HCT116 (cell line): ENCODE results near the gene RMI2. TPM values are rescaled to one million over a fixed set of nuclear protein-coding genes. Genes with fewer than 3 reads are reported as not detected.

ENCODE experiments used
- ATAC-seq: fragments of 200-7000 bp; cut with Tn5 transposase; 2 replicates; pipeline ENCODE4 v1.9.1; 2020; ENCODE audit warnings: mild to moderate bottlenecking, moderate library complexity
- BruUV-seq: library from RNA; stranded (reverse); fragments of 400-500 nt; replicated peaks from 2 replicates; lab custom pipeline; 2021; lab: Mats Ljungman, UMichigan
- CTCF ChIA-PET: fragments of 300-600 bp; sonication (Branson Sonifier 250); formaldehyde crosslinking; loops from one replicate; lab custom pipeline; 2021; ENCODE audit warnings: antibody characterized with exemption; lab: Charles Lee
- POLR2A ChIA-PET: fragments of 300-600, 350-600 bp; sonication (Branson Sonifier 250); formaldehyde crosslinking; loops from one replicate; lab custom pipeline; 2021; ENCODE audit warnings: antibody characterized with exemption; lab: Charles Lee
- RAD21 ChIA-PET, 2 experiments: fragments of 300-600 bp; sonication (Branson Sonifier 250); formaldehyde crosslinking; loops; one replicate each; lab custom pipeline; 2023; ENCODE audit warnings: low total read pairs in 2 of 2; ENCODE audit not compliant: uncharacterized antibody in 2 of 2, unreplicated experiment in 2 of 2, low non-redundant PET in 1 of 2; lab: Charles Lee
- DNase-seq: peaks from one replicate; pipeline ENCODE4 v3.0.0-alpha.2; 2010; ENCODE audit warnings: low read depth, low spot score
- H2AFZ ChIP-seq: fragments of 200-600 bp; shearing (Covaris generic), sonication (generic); 2 replicates; pipeline ENCODE4 v1.6.1; 2017; ENCODE audit warnings: low read depth, mixed run types, mixed read lengths, antibody characterized with exemption, low read length; ENCODE audit not compliant: poor library complexity, severe bottlenecking
- H3K27ac ChIP-seq: 2 replicates; pipeline ENCODE4 v1.5.1; 2012; ENCODE audit warnings: low read depth, low read length
- H3K27me3 ChIP-seq: fragments of 200-600 bp; sonication (generic); 2 replicates; pipeline ENCODE4 v1.6.1; 2016; ENCODE audit warnings: mixed run types, low read length, mixed read lengths; ENCODE audit not compliant: insufficient read depth
- H3K36me3 ChIP-seq, 2 experiments: fragments of 200-500 bp in 1 of 2; fragments of 200-600 bp in 1 of 2; sonication (Bioruptor generic) in 1 of 2; sonication (generic) in 1 of 2; 2 replicates each; pipeline versions ENCODE4 v1.5.1 to v1.6.1; 2014 to 2016; ENCODE audit warnings: low read length in 2 of 2, inconsistent platforms in 1 of 2, mixed read lengths in 1 of 2, mixed run types in 1 of 2; ENCODE audit not compliant: insufficient read depth in 2 of 2, control insufficient read depth in 1 of 2
- H3K4me1 ChIP-seq, 2 experiments: fragments of 200-600 bp in 1 of 2; sonication (generic) in 1 of 2; 2 replicates each; pipeline versions ENCODE4 v1.5.1 to v1.6.1; 2012 to 2017; ENCODE audit warnings: low read length in 2 of 2, inconsistent platforms in 1 of 2, mild to moderate bottlenecking in 1 of 2, mixed read lengths in 1 of 2, mixed run types in 1 of 2, moderate library complexity in 1 of 2; ENCODE audit not compliant: insufficient read depth in 2 of 2, control insufficient read depth in 1 of 2
- H3K4me2 ChIP-seq: fragments of 200-600 bp; sonication (generic); 2 replicates; pipeline ENCODE4 v1.6.1; 2017; ENCODE audit warnings: mixed run types, low read length, mixed read lengths
- H3K4me3 ChIP-seq, 2 experiments: fragments of 200-600 bp in 1 of 2; sonication (generic) in 1 of 2; replicated peaks in 1 of 2; 2 replicates each; pipeline ENCODE4 v1.5.1; 2011 to 2016; ENCODE audit warnings: low read length in 2 of 2, control low read depth in 1 of 2, low read depth in 1 of 2, mild to moderate bottlenecking in 1 of 2, mixed read lengths in 1 of 2, mixed run types in 1 of 2
- H3K79me2 ChIP-seq: fragments of 200-600 bp; sonication (generic); 2 replicates; pipeline ENCODE4 v1.6.1; 2017; ENCODE audit warnings: mild to moderate bottlenecking, mixed run types, low read length, moderate library complexity, mixed read lengths; ENCODE audit not compliant: insufficient read depth
- H3K9ac ChIP-seq: fragments of 200-600 bp; sonication (generic); 2 replicates; pipeline ENCODE4 v1.6.1; 2016; ENCODE audit warnings: low read length, mixed read lengths
- H3K9me2 ChIP-seq: fragments of 200-600 bp; sonication (generic), shearing (Covaris generic); 2 replicates; pipeline ENCODE4 v1.6.1; 2017; ENCODE audit warnings: mixed run types, mild to moderate bottlenecking, moderate library complexity; ENCODE audit not compliant: insufficient read depth
- H3K9me3 ChIP-seq, 2 experiments: fragments of 200-500 bp in 1 of 2; fragments of 200-600 bp in 1 of 2; sonication (Bioruptor generic) in 1 of 2; sonication (generic) in 1 of 2; 2 replicates each; pipeline ENCODE4 v1.6.1; 2014 to 2017; ENCODE audit warnings: low read length in 2 of 2, mixed read lengths in 2 of 2, inconsistent platforms in 1 of 2, low read depth in 1 of 2, mild to moderate bottlenecking in 1 of 2, mixed run types in 1 of 2, moderate library complexity in 1 of 2; ENCODE audit not compliant: control insufficient read depth in 1 of 2, insufficient read depth in 1 of 2
- H4K20me1 ChIP-seq: fragments of 200-600 bp; sonication (generic), shearing (Covaris generic); 2 replicates; pipeline ENCODE4 v1.6.1; 2017; ENCODE audit warnings: mixed run types, mild to moderate bottlenecking, moderate library complexity; ENCODE audit not compliant: insufficient read depth
- ELF1 ChIP-seq: IDR thresholded peaks from 2 replicates; pipeline ENCODE4 v1.6.1; 2012; ENCODE audit warnings: low read depth, borderline replicate concordance
- EZH2 ChIP-seq: fragments of 200-600 bp; sonication (generic); IDR thresholded peaks from 2 replicates; pipeline ENCODE4 v1.6.1; 2017; ENCODE audit warnings: antibody characterized with exemption, mixed run types
- EZH2phosphoT487 ChIP-seq: fragments of 200-600 bp; IDR thresholded peaks from 2 replicates; pipeline ENCODE4 v1.6.1; 2018; ENCODE audit warnings: antibody characterized with exemption, borderline replicate concordance
- RAD21 ChIP-seq: IDR thresholded peaks from 2 replicates; pipeline ENCODE4 v1.6.1; 2012; ENCODE audit warnings: low read depth, mild to moderate bottlenecking
- SIN3A ChIP-seq: IDR thresholded peaks from 2 replicates; pipeline ENCODE4 v1.6.1; 2012; ENCODE audit warnings: low read depth
- SRF ChIP-seq: IDR thresholded peaks from 2 replicates; pipeline ENCODE4 v1.6.1; 2012; ENCODE audit warnings: low read depth
- TCF7L2 ChIP-seq: IDR thresholded peaks from 2 replicates; pipeline ENCODE4 v1.7.0; 2011; ENCODE audit warnings: borderline replicate concordance, inconsistent platforms; ENCODE audit not compliant: insufficient read depth, insufficient read length; ENCODE audit errors: extremely low read depth
- ZBTB33 ChIP-seq: IDR thresholded peaks from 2 replicates; pipeline ENCODE4 v1.6.1; 2011; ENCODE audit warnings: mild to moderate bottlenecking, low read length, moderate library complexity; ENCODE audit not compliant: insufficient replicate concordance; ENCODE audit errors: extremely low read depth
- intact Hi-C: fragments of 100-400 bp; cut with micrococcal nuclease; formaldehyde crosslinking; loops from 2 replicates; pipeline ENCODE4 v1.10.0; 2022
- total RNA-seq: library from RNA; stranded (reverse); gene quantifications from one replicate; pipeline ENCODE4 v1.2.1, GENCODE V29; 2021; ENCODE audit not compliant: unreplicated experiment
- TF ChIP-seq, protein P1 (sequence below), 3 experiments: fragments of 200-600 bp in 1 of 3; sonication (generic) in 1 of 3; IDR thresholded peaks in 2 of 3; conservative IDR thresholded peaks in 1 of 3; 2 replicates each; pipeline ENCODE4 v1.5.1; 2012 to 2017; ENCODE audit warnings: low read depth in 2 of 3, low read length in 2 of 3, antibody characterized with exemption in 1 of 3, borderline replicate concordance in 1 of 3, control low read depth in 1 of 3, mild to moderate bottlenecking in 1 of 3, mixed read lengths in 1 of 3, mixed run types in 1 of 3, moderate library complexity in 1 of 3; ENCODE audit not compliant: insufficient read depth in 1 of 3

RMI2 gene
- total RNA-seq, 1 experiment from 2014 or later: 19.9 TPM

DNA sequence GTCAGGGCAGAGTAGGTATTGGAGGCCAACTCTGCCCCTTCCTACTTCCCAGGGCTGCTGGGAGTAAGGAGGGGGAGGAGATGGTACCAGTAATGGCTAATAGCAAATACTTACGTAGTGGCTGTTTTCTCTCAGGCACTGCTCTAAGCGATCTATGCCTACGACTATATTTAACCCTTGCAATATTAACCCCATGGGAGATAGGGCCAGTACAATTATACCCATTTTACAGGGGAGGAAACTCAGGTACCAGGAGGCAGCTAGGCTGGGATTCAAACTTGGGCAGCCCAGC is 50.6 kb downstream of the RMI2 start:
- no peak for TF ChIP-seq ELF1
- TF ChIP-seq EZH2: no peak
- no peak for TF ChIP-seq SIN3A
- no peak for TF ChIP-seq SRF
- TF ChIP-seq TCF7L2: no peak
- no peaks in the 10 kb centered on the region for H3K79me2 ChIP-seq
- peaks cover 0 to 11% of the 10 kb centered on the region in 2 experiments; a peak in 1 of 4 replicates for H3K4me1 ChIP-seq
- H3K4me2 ChIP-seq: no peak overlapping the region
- CTCF ChIA-PET: interaction anchor here (0.9 to 2.2 kb wide), 17 partner anchors 9 to 672 kb away, joined by 3 to 18 read pairs (median 4); partner anchors contain the start of genes SOCS1 and ZC3H7A
- H3K9me2 ChIP-seq: no peaks in the 10 kb centered on the region
- no peak overlapping the region for H3K9ac ChIP-seq
- no peak overlapping the region for H3K4me3 ChIP-seq
- no peaks in the 10 kb centered on the region for H3K9me3 ChIP-seq
- no peaks in the 10 kb centered on the region for H3K27me3 ChIP-seq
- ATAC-seq: 0 out of 2 replicates have a peak, but pooled peaks have one; percentile 3
- no peak overlapping the region for H2AFZ ChIP-seq
- RAD21 ChIA-PET: interaction anchor here (0.6 to 1.4 kb wide), 4 partner anchors 38 to 672 kb away, joined by 3 to 6 read pairs (median 4); no protein-coding TSS in a partner anchor
- no peaks in the 10 kb centered on the region for H3K36me3 ChIP-seq
- no peak overlapping the region for H3K27ac ChIP-seq
- no peaks in the 10 kb centered on the region for H4K20me1 ChIP-seq
- BruUV-seq: no TSS peak
- intact Hi-C loops: loop anchor here (1.0 to 5.0 kb wide), 3 partner anchors 318 to 671 kb away; no protein-coding TSS in a partner anchor
- DNase-seq: no peak
- POLR2A ChIA-PET: no interaction called here

- Histone ChIP-seq H3K9ac (no peak overlapping the region), H3K9me2 (no peaks in the 10 kb centered on the region), H3K4me2 (no peak overlapping the region), H3K79me2 (no peaks in the 10 kb centered on the region), H3K27ac (no peak overlapping the region), H3K36me3 (no peaks in the 10 kb centered on the region), H3K9me3 (no peaks in the 10 kb centered on the region), H3K4me1 (0 out of 4 replicates have a peak, but pooled peaks cover 0 to 6% of the 10 kb centered on the region in 2 experiments), H3K4me3 (no peak overlapping the region), H2AFZ (no peak overlapping the region), H4K20me1 (no peaks in the 10 kb centered on the region), H3K27me3 (no peaks in the 10 kb centered on the region)
- DNase-seq: no peak
- peak; percentile 94 for ATAC-seq
- RAD21 ChIA-PET: interaction anchor here (0.6 to 1.4 kb wide), 4 partner anchors 39 to 671 kb away, joined by 3 to 6 read pairs (median 4); no protein-coding TSS in a partner anchor
- POLR2A ChIA-PET: no interaction called here
- BruUV-seq: no TSS peak
- TF ChIP-seq, protein P1, sequence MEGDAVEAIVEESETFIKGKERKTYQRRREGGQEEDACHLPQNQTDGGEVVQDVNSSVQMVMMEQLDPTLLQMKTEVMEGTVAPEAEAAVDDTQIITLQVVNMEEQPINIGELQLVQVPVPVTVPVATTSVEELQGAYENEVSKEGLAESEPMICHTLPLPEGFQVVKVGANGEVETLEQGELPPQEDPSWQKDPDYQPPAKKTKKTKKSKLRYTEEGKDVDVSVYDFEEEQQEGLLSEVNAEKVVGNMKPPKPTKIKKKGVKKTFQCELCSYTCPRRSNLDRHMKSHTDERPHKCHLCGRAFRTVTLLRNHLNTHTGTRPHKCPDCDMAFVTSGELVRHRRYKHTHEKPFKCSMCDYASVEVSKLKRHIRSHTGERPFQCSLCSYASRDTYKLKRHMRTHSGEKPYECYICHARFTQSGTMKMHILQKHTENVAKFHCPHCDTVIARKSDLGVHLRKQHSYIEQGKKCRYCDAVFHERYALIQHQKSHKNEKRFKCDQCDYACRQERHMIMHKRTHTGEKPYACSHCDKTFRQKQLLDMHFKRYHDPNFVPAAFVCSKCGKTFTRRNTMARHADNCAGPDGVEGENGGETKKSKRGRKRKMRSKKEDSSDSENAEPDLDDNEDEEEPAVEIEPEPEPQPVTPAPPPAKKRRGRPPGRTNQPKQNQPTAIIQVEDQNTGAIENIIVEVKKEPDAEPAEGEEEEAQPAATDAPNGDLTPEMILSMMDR (IDR thresholded peaks at IDR 0.05 in 2 of 3, conservative IDR thresholded peaks at IDR 0.05 in 1 of 3; ENCODE audit: borderline replicate concordance in 1 of 3, insufficient read depth in 1 of 3, low read depth in 2 of 3, low read length in 2 of 3): peak; percentile 93 to 98 (median 98)
- TF ChIP-seq EZH2phosphoT487 (no peak), RAD21 (peak; percentile 99), ZBTB33 (no peak)
- CTCF ChIA-PET: interaction anchor here (0.7 to 2.2 kb wide), 18 partner anchors 9 to 671 kb away, joined by 3 to 18 read pairs (median 4); partner anchors contain the start of genes SOCS1 and ZC3H7A
- intact Hi-C loops: loop anchor here (1.0 to 5.0 kb wide), 3 partner anchors 318 to 671 kb away; no protein-coding TSS in a partner anchor
Measured at GRCh38 chr16:11396241-11397048, 51.2 kb downstream of the RMI2 start.
